HCT116 (cell line): ENCODE results near the gene MYO16. TPM values are rescaled to one million over a fixed set of nuclear protein-coding genes. Genes with fewer than 3 reads are reported as not detected.

Experiments used
- ATAC-seq: fragments of 200-7000 bp; cut with Tn5 transposase; 2 replicates; pipeline ENCODE4 v1.9.1; 2020; ENCODE audit warnings: mild to moderate bottlenecking, moderate library complexity
- BruUV-seq: library from RNA; stranded (reverse); fragments of 400-500 nt; replicated peaks from 2 replicates; lab custom pipeline; 2021; lab: Mats Ljungman, UMichigan
- CTCF ChIA-PET: fragments of 300-600 bp; sonication (Branson Sonifier 250); formaldehyde crosslinking; loops from one replicate; lab custom pipeline; 2021; ENCODE audit warnings: antibody characterized with exemption; lab: Charles Lee
- POLR2A ChIA-PET: fragments of 300-600, 350-600 bp; sonication (Branson Sonifier 250); formaldehyde crosslinking; loops from one replicate; lab custom pipeline; 2021; ENCODE audit warnings: antibody characterized with exemption; lab: Charles Lee
- RAD21 ChIA-PET, 2 experiments: fragments of 300-600 bp; sonication (Branson Sonifier 250); formaldehyde crosslinking; loops; one replicate each; lab custom pipeline; 2023; ENCODE audit warnings: low total read pairs in 2 of 2; ENCODE audit not compliant: uncharacterized antibody in 2 of 2, unreplicated experiment in 2 of 2, low non-redundant PET in 1 of 2; lab: Charles Lee
- DNase-seq: peaks from one replicate; pipeline ENCODE4 v3.0.0-alpha.2; 2010; ENCODE audit warnings: low read depth, low spot score
- H2AFZ ChIP-seq: fragments of 200-600 bp; shearing (Covaris generic), sonication (generic); 2 replicates; pipeline ENCODE4 v1.6.1; 2017; ENCODE audit warnings: low read depth, mixed run types, mixed read lengths, antibody characterized with exemption, low read length; ENCODE audit not compliant: poor library complexity, severe bottlenecking
- H3K27ac ChIP-seq: 2 replicates; pipeline ENCODE4 v1.5.1; 2012; ENCODE audit warnings: low read depth, low read length
- H3K27me3 ChIP-seq: fragments of 200-600 bp; sonication (generic); 2 replicates; pipeline ENCODE4 v1.6.1; 2016; ENCODE audit warnings: mixed run types, low read length, mixed read lengths; ENCODE audit not compliant: insufficient read depth
- H3K36me3 ChIP-seq, 2 experiments: fragments of 200-500 bp in 1 of 2; fragments of 200-600 bp in 1 of 2; sonication (Bioruptor generic) in 1 of 2; sonication (generic) in 1 of 2; 2 replicates each; pipeline versions ENCODE4 v1.5.1 to v1.6.1; 2014 to 2016; ENCODE audit warnings: low read length in 2 of 2, inconsistent platforms in 1 of 2, mixed read lengths in 1 of 2, mixed run types in 1 of 2; ENCODE audit not compliant: insufficient read depth in 2 of 2, control insufficient read depth in 1 of 2
- H3K4me1 ChIP-seq, 2 experiments: fragments of 200-600 bp in 1 of 2; sonication (generic) in 1 of 2; 2 replicates each; pipeline versions ENCODE4 v1.5.1 to v1.6.1; 2012 to 2017; ENCODE audit warnings: low read length in 2 of 2, inconsistent platforms in 1 of 2, mild to moderate bottlenecking in 1 of 2, mixed read lengths in 1 of 2, mixed run types in 1 of 2, moderate library complexity in 1 of 2; ENCODE audit not compliant: insufficient read depth in 2 of 2, control insufficient read depth in 1 of 2
- H3K4me2 ChIP-seq: fragments of 200-600 bp; sonication (generic); 2 replicates; pipeline ENCODE4 v1.6.1; 2017; ENCODE audit warnings: mixed run types, low read length, mixed read lengths
- H3K4me3 ChIP-seq, 2 experiments: fragments of 200-600 bp in 1 of 2; sonication (generic) in 1 of 2; replicated peaks in 1 of 2; 2 replicates each; pipeline ENCODE4 v1.5.1; 2011 to 2016; ENCODE audit warnings: low read length in 2 of 2, control low read depth in 1 of 2, low read depth in 1 of 2, mild to moderate bottlenecking in 1 of 2, mixed read lengths in 1 of 2, mixed run types in 1 of 2
- H3K79me2 ChIP-seq: fragments of 200-600 bp; sonication (generic); 2 replicates; pipeline ENCODE4 v1.6.1; 2017; ENCODE audit warnings: mild to moderate bottlenecking, mixed run types, low read length, moderate library complexity, mixed read lengths; ENCODE audit not compliant: insufficient read depth
- H3K9ac ChIP-seq: fragments of 200-600 bp; sonication (generic); 2 replicates; pipeline ENCODE4 v1.6.1; 2016; ENCODE audit warnings: low read length, mixed read lengths
- H3K9me2 ChIP-seq: fragments of 200-600 bp; sonication (generic), shearing (Covaris generic); 2 replicates; pipeline ENCODE4 v1.6.1; 2017; ENCODE audit warnings: mixed run types, mild to moderate bottlenecking, moderate library complexity; ENCODE audit not compliant: insufficient read depth
- H3K9me3 ChIP-seq, 2 experiments: fragments of 200-500 bp in 1 of 2; fragments of 200-600 bp in 1 of 2; sonication (Bioruptor generic) in 1 of 2; sonication (generic) in 1 of 2; 2 replicates each; pipeline ENCODE4 v1.6.1; 2014 to 2017; ENCODE audit warnings: low read length in 2 of 2, mixed read lengths in 2 of 2, inconsistent platforms in 1 of 2, low read depth in 1 of 2, mild to moderate bottlenecking in 1 of 2, mixed run types in 1 of 2, moderate library complexity in 1 of 2; ENCODE audit not compliant: control insufficient read depth in 1 of 2, insufficient read depth in 1 of 2
- H4K20me1 ChIP-seq: fragments of 200-600 bp; sonication (generic), shearing (Covaris generic); 2 replicates; pipeline ENCODE4 v1.6.1; 2017; ENCODE audit warnings: mixed run types, mild to moderate bottlenecking, moderate library complexity; ENCODE audit not compliant: insufficient read depth
- EGR1 ChIP-seq: IDR thresholded peaks from 2 replicates; pipeline ENCODE4 v1.6.1; 2012; ENCODE audit warnings: low read depth
- EZH2 ChIP-seq: fragments of 200-600 bp; sonication (generic); IDR thresholded peaks from 2 replicates; pipeline ENCODE4 v1.6.1; 2017; ENCODE audit warnings: antibody characterized with exemption, mixed run types
- EZH2phosphoT487 ChIP-seq: fragments of 200-600 bp; IDR thresholded peaks from 2 replicates; pipeline ENCODE4 v1.6.1; 2018; ENCODE audit warnings: antibody characterized with exemption, borderline replicate concordance
- FOSL1 ChIP-seq: IDR thresholded peaks from 2 replicates; pipeline ENCODE4 v1.6.1; 2012; ENCODE audit warnings: low read depth
- JUND ChIP-seq: IDR thresholded peaks from 2 replicates; pipeline ENCODE4 v1.6.1; 2012
- POLR2A ChIP-seq: IDR thresholded peaks from 2 replicates; pipeline ENCODE4 v1.7.0; 2011; ENCODE audit warnings: borderline replicate concordance; ENCODE audit not compliant: insufficient read depth, insufficient read length; ENCODE audit errors: extremely low read depth
- RAD21 ChIP-seq: IDR thresholded peaks from 2 replicates; pipeline ENCODE4 v1.6.1; 2012; ENCODE audit warnings: low read depth, mild to moderate bottlenecking
- SP1 ChIP-seq: IDR thresholded peaks from 2 replicates; pipeline ENCODE4 v1.6.1; 2012; ENCODE audit warnings: low read depth
- SRF ChIP-seq: IDR thresholded peaks from 2 replicates; pipeline ENCODE4 v1.6.1; 2012; ENCODE audit warnings: low read depth
- TCF7L2 ChIP-seq: IDR thresholded peaks from 2 replicates; pipeline ENCODE4 v1.7.0; 2011; ENCODE audit warnings: borderline replicate concordance, inconsistent platforms; ENCODE audit not compliant: insufficient read depth, insufficient read length; ENCODE audit errors: extremely low read depth
- YY1 ChIP-seq: IDR thresholded peaks from 2 replicates; pipeline ENCODE4 v1.6.1; 2011; ENCODE audit warnings: low read length, low read depth, moderate library complexity, mild to moderate bottlenecking; ENCODE audit not compliant: insufficient replicate concordance; ENCODE audit errors: extremely low read depth
- ZBTB33 ChIP-seq: IDR thresholded peaks from 2 replicates; pipeline ENCODE4 v1.6.1; 2011; ENCODE audit warnings: mild to moderate bottlenecking, low read length, moderate library complexity; ENCODE audit not compliant: insufficient replicate concordance; ENCODE audit errors: extremely low read depth
- ZFX ChIP-seq: fragments of 450-650 bp; IDR thresholded peaks from 2 replicates; pipeline ENCODE4 v1.6.1; 2017
- ZNF274 ChIP-seq: fragments of 200-500 bp; sonication (Bioruptor generic); IDR thresholded peaks from 2 replicates; pipeline ENCODE4 v1.6.1; 2014; ENCODE audit warnings: mild to moderate bottlenecking, low read depth, low read length, inconsistent platforms
- intact Hi-C: fragments of 100-400 bp; cut with micrococcal nuclease; formaldehyde crosslinking; loops from 2 replicates; pipeline ENCODE4 v1.10.0; 2022
- total RNA-seq: library from RNA; stranded (reverse); gene quantifications from one replicate; pipeline ENCODE4 v1.2.1, GENCODE V29; 2021; ENCODE audit not compliant: unreplicated experiment
- TF ChIP-seq, protein P1 (sequence below): IDR thresholded peaks from 2 replicates; pipeline ENCODE4 v1.6.1; 2012
- TF ChIP-seq, protein P2 (sequence below): IDR thresholded peaks from 2 replicates; pipeline ENCODE4 v1.6.1; 2012; ENCODE audit warnings: low read depth
- TF ChIP-seq, protein P3 (sequence below): IDR thresholded peaks from 2 replicates; pipeline ENCODE4 v1.6.1; 2012

Gene MYO16
- total RNA-seq, 1 experiment from 2014 or later = 0.07 TPM

DNA sequence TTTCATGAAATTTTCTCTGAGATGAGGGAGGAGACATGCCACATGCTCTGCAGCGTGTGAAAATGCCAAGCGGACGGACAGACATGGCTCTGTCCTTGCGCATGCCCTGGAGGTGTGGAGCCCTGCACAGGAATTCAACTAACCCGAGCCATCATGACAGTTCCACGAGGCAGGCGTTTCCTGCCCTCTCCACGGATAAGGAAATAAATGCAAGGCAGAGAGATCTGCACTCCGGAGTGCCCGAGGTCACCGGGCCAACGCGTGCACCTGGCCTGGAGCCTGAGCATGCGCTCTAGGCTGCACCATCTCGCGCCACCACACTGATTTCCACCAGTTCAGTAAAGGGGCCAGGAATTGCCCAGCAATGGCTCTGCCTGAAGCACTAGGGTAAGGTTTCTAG, 298.2 kb downstream of the MYO16 start:
- H3K36me3 ChIP-seq = no peaks in the 10 kb centered on the region
- CTCF ChIA-PET = no interaction called here
- peaks cover 0 to 3% of the 10 kb centered on the region in 2 experiments; a peak in 1 of 4 replicates for H3K4me1 ChIP-seq
- no peak overlapping the region for H3K4me3 ChIP-seq
- no peak for ATAC-seq
- no peak overlapping the region for H3K9ac ChIP-seq
- H2AFZ ChIP-seq = no peak overlapping the region
- H3K9me3 ChIP-seq = no peaks in the 10 kb centered on the region
- intact Hi-C loops = no loop called here
- no peaks in the 10 kb centered on the region for H3K27me3 ChIP-seq
- TF ChIP-seq TCF7L2 (no peak), ZFX (no peak), ZNF274 (no peak), EGR1 (no peak), FOSL1 (no peak), JUND (no peak), SRF (no peak), RAD21 (no peak), YY1 (no peak), ZBTB33 (no peak), EZH2 (no peak), EZH2phosphoT487 (no peak), SP1 (no peak), POLR2A (no peak)
- TF ChIP-seq, protein P1, sequence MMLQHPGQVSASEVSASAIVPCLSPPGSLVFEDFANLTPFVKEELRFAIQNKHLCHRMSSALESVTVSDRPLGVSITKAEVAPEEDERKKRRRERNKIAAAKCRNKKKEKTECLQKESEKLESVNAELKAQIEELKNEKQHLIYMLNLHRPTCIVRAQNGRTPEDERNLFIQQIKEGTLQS = no peak
- TF ChIP-seq, protein P2, sequence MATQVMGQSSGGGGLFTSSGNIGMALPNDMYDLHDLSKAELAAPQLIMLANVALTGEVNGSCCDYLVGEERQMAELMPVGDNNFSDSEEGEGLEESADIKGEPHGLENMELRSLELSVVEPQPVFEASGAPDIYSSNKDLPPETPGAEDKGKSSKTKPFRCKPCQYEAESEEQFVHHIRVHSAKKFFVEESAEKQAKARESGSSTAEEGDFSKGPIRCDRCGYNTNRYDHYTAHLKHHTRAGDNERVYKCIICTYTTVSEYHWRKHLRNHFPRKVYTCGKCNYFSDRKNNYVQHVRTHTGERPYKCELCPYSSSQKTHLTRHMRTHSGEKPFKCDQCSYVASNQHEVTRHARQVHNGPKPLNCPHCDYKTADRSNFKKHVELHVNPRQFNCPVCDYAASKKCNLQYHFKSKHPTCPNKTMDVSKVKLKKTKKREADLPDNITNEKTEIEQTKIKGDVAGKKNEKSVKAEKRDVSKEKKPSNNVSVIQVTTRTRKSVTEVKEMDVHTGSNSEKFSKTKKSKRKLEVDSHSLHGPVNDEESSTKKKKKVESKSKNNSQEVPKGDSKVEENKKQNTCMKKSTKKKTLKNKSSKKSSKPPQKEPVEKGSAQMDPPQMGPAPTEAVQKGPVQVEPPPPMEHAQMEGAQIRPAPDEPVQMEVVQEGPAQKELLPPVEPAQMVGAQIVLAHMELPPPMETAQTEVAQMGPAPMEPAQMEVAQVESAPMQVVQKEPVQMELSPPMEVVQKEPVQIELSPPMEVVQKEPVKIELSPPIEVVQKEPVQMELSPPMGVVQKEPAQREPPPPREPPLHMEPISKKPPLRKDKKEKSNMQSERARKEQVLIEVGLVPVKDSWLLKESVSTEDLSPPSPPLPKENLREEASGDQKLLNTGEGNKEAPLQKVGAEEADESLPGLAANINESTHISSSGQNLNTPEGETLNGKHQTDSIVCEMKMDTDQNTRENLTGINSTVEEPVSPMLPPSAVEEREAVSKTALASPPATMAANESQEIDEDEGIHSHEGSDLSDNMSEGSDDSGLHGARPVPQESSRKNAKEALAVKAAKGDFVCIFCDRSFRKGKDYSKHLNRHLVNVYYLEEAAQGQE = no peak
- TF ChIP-seq, protein P3, sequence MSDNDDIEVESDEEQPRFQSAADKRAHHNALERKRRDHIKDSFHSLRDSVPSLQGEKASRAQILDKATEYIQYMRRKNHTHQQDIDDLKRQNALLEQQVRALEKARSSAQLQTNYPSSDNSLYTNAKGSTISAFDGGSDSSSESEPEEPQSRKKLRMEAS = no peak
- TF ChIP-seq, all 23 proteins: peak for 0
- no TSS peak for BruUV-seq
- Histone ChIP-seq H4K20me1 (no peaks in the 10 kb centered on the region), H3K4me2 (no peak overlapping the region), H3K27ac (no peak overlapping the region), H3K79me2 (no peaks in the 10 kb centered on the region), H3K9me2 (no peaks in the 10 kb centered on the region)
- RAD21 ChIA-PET = no interaction called here
- DNase-seq = no peak
- POLR2A ChIA-PET = no interaction called here
